Lower lobe of right lung (tissue), 2 donors: ENCODE measurements around the gene FAM156A. TPM values are rescaled to one million over a fixed set of nuclear protein-coding genes. Genes with fewer than 3 reads are reported as not detected.
"Not testable (repeated sequence)": the region's sequence is repeated elsewhere in the genome, so short reads cannot be mapped to it uniquely, and the experiment has no call there.

Source experiments
- ATAC-seq, 2 donors: fragments of 200-7000 bp; cut with Tn5 transposase; one replicate each; pipeline ENCODE4 v1.9.1; 2020 to 2022; ENCODE audit warnings: mild to moderate bottlenecking in 2 of 2, moderate library complexity in 2 of 2
- DNase-seq: peaks from one replicate; pipeline ENCODE4 v3.0.0-alpha.2; 2020
- H3K27ac ChIP-seq: fragments of 200-600 bp; one replicate; pipeline ENCODE4 v1.8.0; 2022
- H3K27me3 ChIP-seq: fragments of 200-600 bp; one replicate; pipeline ENCODE4 v1.8.0; 2022; ENCODE audit warnings: low read depth
- H3K36me3 ChIP-seq: fragments of 200-600 bp; one replicate; pipeline ENCODE4 v1.8.0; 2022; ENCODE audit warnings: mild to moderate bottlenecking
- H3K4me1 ChIP-seq: fragments of 200-600 bp; one replicate; pipeline ENCODE4 v1.8.0; 2022
- H3K4me3 ChIP-seq: fragments of 200-600 bp; one replicate; pipeline ENCODE4 v1.8.0; 2022; ENCODE audit warnings: mild to moderate bottlenecking
- H3K9me3 ChIP-seq: fragments of 200-600 bp; one replicate; pipeline ENCODE4 v1.8.0; 2022
- intact Hi-C: fragments of 100-400 bp; cut with DNase I; formaldehyde crosslinking; loops from one replicate; pipeline ENCODE4 v1.11.0; 2022
- total RNA-seq: library from RNA; stranded (reverse); fragmentation: NEBNext Ultra II Directional; extraction: Animal tissue kit (Norgen Biotek cat#: 25700); gene quantifications from one replicate; pipeline ENCODE4 v1.2.1, GENCODE V29; 2021
- TF ChIP-seq, protein P1 (sequence below): fragments of 200-600 bp; IDR thresholded peaks from one replicate; pipeline ENCODE4 v1.8.0; 2022; ENCODE audit warnings: antibody characterized with exemption, mild to moderate bottlenecking
- donor health status: DM: no; HTN: yes; CAD: no; lungs with severe emphysema.

Gene FAM156A
- total RNA-seq, 1 donor from 2014 or later: 20.6 TPM

DNA sequence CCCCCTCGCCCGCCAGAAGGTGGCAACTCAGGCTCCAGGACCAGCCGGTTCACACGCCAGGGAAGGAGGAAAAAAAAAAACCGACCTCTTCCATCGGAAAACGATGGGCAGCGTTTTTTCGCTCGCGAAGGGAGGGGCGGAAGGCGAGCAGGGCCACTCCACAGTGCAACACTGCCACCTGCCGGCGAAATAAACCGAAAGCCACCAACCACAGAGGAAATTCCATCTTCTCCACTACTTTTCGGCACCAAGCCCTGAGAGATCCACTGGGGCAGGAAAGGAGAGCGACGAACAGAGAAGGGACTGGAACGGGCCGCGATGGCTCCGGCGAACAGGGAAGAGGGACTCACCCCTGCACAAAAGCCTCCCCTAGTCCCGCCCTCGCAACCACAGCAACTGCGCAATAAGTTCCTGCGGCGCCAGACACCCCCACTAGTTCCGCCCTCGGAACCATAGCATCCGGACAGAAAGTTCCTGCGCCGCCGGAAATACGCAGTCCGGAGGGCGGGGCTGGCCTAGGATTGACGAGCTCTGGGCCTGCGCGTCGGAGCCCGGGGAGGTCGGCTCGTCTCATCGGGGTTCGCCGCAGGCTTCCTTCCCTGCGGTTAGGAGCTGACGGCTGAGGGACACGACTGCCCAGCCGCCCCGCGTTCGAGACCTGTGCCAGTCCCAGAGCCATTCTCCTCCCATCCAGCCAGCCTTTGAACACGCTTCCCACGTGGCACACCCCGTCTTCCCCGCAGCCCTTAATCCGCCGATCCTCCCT lies 23.4 kb downstream of the FAM156A start:
- Histone ChIP-seq H3K4me1 (no peaks in the 10 kb centered on the region), H3K36me3 (no peaks in the 10 kb centered on the region), H3K27me3 (no peaks in the 10 kb centered on the region), H3K27ac (peak overlapping the region; percentile 95), H3K9me3 (no peaks in the 10 kb centered on the region), H3K4me3 (peak overlapping the region; percentile 58)
- TF ChIP-seq, protein P1, sequence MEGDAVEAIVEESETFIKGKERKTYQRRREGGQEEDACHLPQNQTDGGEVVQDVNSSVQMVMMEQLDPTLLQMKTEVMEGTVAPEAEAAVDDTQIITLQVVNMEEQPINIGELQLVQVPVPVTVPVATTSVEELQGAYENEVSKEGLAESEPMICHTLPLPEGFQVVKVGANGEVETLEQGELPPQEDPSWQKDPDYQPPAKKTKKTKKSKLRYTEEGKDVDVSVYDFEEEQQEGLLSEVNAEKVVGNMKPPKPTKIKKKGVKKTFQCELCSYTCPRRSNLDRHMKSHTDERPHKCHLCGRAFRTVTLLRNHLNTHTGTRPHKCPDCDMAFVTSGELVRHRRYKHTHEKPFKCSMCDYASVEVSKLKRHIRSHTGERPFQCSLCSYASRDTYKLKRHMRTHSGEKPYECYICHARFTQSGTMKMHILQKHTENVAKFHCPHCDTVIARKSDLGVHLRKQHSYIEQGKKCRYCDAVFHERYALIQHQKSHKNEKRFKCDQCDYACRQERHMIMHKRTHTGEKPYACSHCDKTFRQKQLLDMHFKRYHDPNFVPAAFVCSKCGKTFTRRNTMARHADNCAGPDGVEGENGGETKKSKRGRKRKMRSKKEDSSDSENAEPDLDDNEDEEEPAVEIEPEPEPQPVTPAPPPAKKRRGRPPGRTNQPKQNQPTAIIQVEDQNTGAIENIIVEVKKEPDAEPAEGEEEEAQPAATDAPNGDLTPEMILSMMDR: peak; percentile 70
- peak; percentile 99 for ATAC-seq
- intact Hi-C loops: no loop called here
- peak; percentile 94 for DNase-seq

GRCh38 chrX:52933976-52934703 lies 24.2 kb downstream of the FAM156A start:
- Histone ChIP-seq H3K27me3 (no peaks in the 10 kb centered on the region), H3K4me3 (peak overlapping the region; percentile 58), H3K4me1 (no peaks in the 10 kb centered on the region), H3K27ac (peak overlapping the region; percentile 95), H3K36me3 (no peaks in the 10 kb centered on the region), H3K9me3 (no peaks in the 10 kb centered on the region)
- DNase-seq (no peak), ATAC-seq (no peak)
- intact Hi-C loops: no loop called here
- TF ChIP-seq, protein P1: no peak

DNA sequence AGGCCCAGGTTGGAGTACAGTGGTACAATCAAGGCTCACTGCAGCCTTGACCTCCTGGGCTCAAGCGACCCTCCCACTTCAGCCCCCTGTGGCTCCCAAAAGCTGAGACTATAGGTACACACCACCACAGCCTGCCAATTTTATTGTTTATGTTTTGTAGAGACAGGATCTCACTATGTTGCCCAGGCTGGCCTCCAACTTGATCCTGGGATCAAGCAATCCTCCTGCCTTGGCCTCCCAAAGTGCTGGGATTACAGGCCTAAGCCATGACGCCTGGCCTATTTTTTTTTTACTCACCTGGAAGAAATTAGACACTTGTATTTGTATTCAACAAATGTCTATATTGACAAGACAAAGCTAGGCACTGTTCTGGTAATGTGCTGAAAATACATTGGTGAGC lies 25.1 kb downstream of the FAM156A start:
- H3K27ac ChIP-seq: no peak overlapping the region
- H3K27me3 ChIP-seq: no peaks in the 10 kb centered on the region
- no peak overlapping the region for H3K4me3 ChIP-seq
- ATAC-seq (no peak), DNase-seq (no peak)
- H3K4me1 ChIP-seq: no peaks in the 10 kb centered on the region
- intact Hi-C loops: no loop called here
- TF ChIP-seq, protein P1: no peak
- H3K9me3 ChIP-seq: no peaks in the 10 kb centered on the region
- H3K36me3 ChIP-seq: no peaks in the 10 kb centered on the region

GRCh38 chrX:52930214-52930613 lies 28.1 kb downstream of the FAM156A start:
- intact Hi-C loops, DNase-seq, H3K4me3 ChIP-seq, H3K9me3 ChIP-seq, H3K27ac ChIP-seq, H3K4me1 ChIP-seq, ATAC-seq, H3K27me3 ChIP-seq, H3K36me3 ChIP-seq: not testable (repeated sequence)

GRCh38 chrX:52923781-52924241 lies 34.5 kb downstream of the FAM156A start:
- peak; percentile 12 to 31 for ATAC-seq
- H3K36me3 ChIP-seq: no peaks in the 10 kb centered on the region
- H3K4me3 ChIP-seq: no peak overlapping the region
- DNase-seq: peak; percentile 53
- TF ChIP-seq, protein P1: no peak
- no peaks in the 10 kb centered on the region for H3K9me3 ChIP-seq
- H3K27ac ChIP-seq: peak overlapping the region; percentile 11
- intact Hi-C loops: no loop called here
- no peaks in the 10 kb centered on the region for H3K4me1 ChIP-seq
- H3K27me3 ChIP-seq: no peaks in the 10 kb centered on the region

DNA sequence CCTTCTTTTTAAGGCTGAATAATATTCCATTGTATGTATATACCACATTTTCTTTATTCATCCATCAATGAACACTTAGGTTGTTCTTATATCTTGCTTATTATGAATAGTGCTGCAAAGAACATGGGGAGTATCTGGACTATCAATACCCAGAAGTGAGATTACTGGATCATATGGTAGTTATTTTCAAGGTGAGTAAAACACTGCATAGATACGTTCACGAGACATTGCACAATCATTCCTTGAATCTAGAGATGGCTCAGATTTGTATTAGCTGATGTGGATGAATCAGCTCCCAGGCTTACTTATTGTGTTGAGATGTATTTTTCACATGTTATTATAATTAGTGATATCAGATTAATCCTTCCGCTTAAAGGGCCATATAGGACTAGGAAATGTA lies 43.6 kb downstream of the FAM156A start:
- H3K27ac ChIP-seq, H3K4me3 ChIP-seq, ATAC-seq, H3K36me3 ChIP-seq, H3K4me1 ChIP-seq, intact Hi-C loops, H3K9me3 ChIP-seq, DNase-seq, H3K27me3 ChIP-seq: not testable (repeated sequence)

DNA sequence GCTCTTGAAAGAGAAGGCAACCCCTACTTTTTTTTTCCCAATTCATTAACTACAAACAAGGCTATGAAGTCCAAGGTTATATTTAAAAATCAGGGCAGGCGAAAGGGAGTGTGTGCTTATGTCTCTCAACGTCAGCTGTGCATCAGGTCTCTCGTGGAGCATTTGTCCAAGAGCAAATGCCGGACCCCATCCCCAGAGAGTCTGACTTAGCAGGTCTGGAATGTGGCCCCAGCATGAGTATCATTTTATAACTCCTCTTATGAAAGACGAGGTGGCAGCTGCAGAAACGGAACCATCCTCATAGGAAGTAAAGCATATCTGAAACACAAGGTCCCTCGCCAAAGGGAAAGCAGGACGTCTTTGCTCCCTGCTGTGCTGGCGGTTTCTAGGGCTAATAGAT lies 44.6 kb downstream of the FAM156A start:
- H3K27ac ChIP-seq, H3K27me3 ChIP-seq, ATAC-seq, H3K9me3 ChIP-seq, H3K4me3 ChIP-seq, DNase-seq, H3K36me3 ChIP-seq, intact Hi-C loops, H3K4me1 ChIP-seq: not testable (repeated sequence)

GRCh38 chrX:52909313-52909969 lies 48.9 kb downstream of the FAM156A start:
- peak in 1 of 2 donors; percentile 51 for ATAC-seq
- not testable (repeated sequence) for DNase-seq

DNA sequence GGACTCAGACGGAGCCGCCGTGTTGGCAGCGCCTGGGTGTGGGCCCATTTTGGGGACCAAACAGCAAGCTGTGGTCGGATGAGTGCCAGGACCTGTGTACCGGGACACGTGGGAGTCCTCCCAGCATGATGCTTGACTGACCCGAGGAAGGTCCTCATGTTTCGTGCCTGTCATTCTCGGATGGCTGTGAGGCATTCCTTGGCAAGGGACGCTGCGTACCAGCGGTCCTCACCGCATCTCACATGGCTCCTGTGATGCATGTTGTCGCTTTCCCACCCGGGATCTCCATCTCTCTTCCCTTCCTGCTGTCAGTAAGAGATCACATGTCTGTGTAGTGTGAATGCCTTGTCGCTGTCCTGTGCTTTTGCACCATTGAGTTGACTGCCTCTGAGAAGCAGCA lies 50.4 kb downstream of the FAM156A start:
- H3K27me3 ChIP-seq, ATAC-seq, H3K9me3 ChIP-seq, H3K4me1 ChIP-seq, intact Hi-C loops, H3K36me3 ChIP-seq, DNase-seq, H3K4me3 ChIP-seq, H3K27ac ChIP-seq: not testable (repeated sequence)

More at GRCh38 chrX:52909313-52909969, 48.9 kb downstream of the FAM156A start:
- H3K27ac ChIP-seq, intact Hi-C loops, H3K4me1 ChIP-seq, H3K27me3 ChIP-seq, H3K36me3 ChIP-seq, H3K9me3 ChIP-seq, H3K4me3 ChIP-seq: not testable (repeated sequence)
